IMR-90 (cell line): ENCODE data around the gene PRPF6. TPM values are rescaled to one million over a fixed set of nuclear protein-coding genes. Genes with fewer than 3 reads are reported as not detected.

ENCODE experiments used
- ATAC-seq: fragments of 200-7000 bp; cut with Tn5 transposase; 2 replicates; pipeline ENCODE4 v1.9.1; 2020; ENCODE audit warnings: low read depth, mild to moderate bottlenecking, moderate library complexity
- BruUV-seq: library from RNA; stranded (reverse); fragments of 400-500 nt; replicated peaks from 2 replicates; lab custom pipeline; 2021; lab: Mats Ljungman, UMichigan
- CTCF ChIA-PET: fragments of 300-600 bp; formaldehyde crosslinking; extraction: SDS; loops from one replicate; lab custom pipeline; 2021; ENCODE audit warnings: antibody characterized with exemption; lab: Yijun Ruan, JAX
- POLR2A ChIA-PET: fragments of 300-600 bp; sonication (Branson Sonifier 250); formaldehyde crosslinking; loops from one replicate; lab custom pipeline; 2022; ENCODE audit warnings: antibody characterized with exemption; ENCODE audit not compliant: unreplicated experiment; lab: Charles Lee
- DNase-seq: peaks from one replicate; pipeline ENCODE4 v3.0.0; 2013
- H2AFZ ChIP-seq: replicated peaks from 2 replicates; pipeline ENCODE3; 2013; ENCODE audit warnings: low read length, mild to moderate bottlenecking; ENCODE audit not compliant: poor library complexity
- H2AK5ac ChIP-seq: 2 replicates; pipeline ENCODE4 v1.6.1; 2013; ENCODE audit warnings: low read depth, low read length, inconsistent platforms
- H2AK9ac ChIP-seq: replicated peaks from 2 replicates; pipeline ENCODE3; 2013; ENCODE audit warnings: mild to moderate bottlenecking, low read depth, low read length, moderate library complexity; ENCODE audit not compliant: poor library complexity
- H2BK120ac ChIP-seq: 2 replicates; pipeline ENCODE4 v1.6.1; 2013; ENCODE audit warnings: low read depth, low read length, inconsistent platforms
- H2BK15ac ChIP-seq: 3 replicates; pipeline ENCODE4 v1.6.1; 2013; ENCODE audit warnings: low read depth, low read length, inconsistent platforms
- H2BK20ac ChIP-seq: 2 replicates; pipeline ENCODE4 v1.6.1; 2013; ENCODE audit warnings: low read depth, mild to moderate bottlenecking, inconsistent platforms, low read length, moderate library complexity
- H2BK5ac ChIP-seq: 2 replicates; pipeline ENCODE4 v1.6.1; 2013; ENCODE audit warnings: mild to moderate bottlenecking, low read depth, low read length, inconsistent platforms; ENCODE audit not compliant: poor library complexity, severe bottlenecking
- H3K14ac ChIP-seq: replicated peaks from 2 replicates; pipeline ENCODE4 v1.6.1; 2013; ENCODE audit warnings: low read depth, low read length, inconsistent platforms
- H3K18ac ChIP-seq: 2 replicates; pipeline ENCODE4 v1.6.1; 2013; ENCODE audit warnings: low read depth, low read length, control low read depth
- H3K23ac ChIP-seq: 2 replicates; pipeline ENCODE4 v1.6.1; 2013; ENCODE audit warnings: low read depth, low read length, inconsistent platforms
- H3K27ac ChIP-seq: 2 replicates; pipeline ENCODE4 v1.5.1; 2013; ENCODE audit warnings: mild to moderate bottlenecking, control low read depth, low read length; ENCODE audit not compliant: insufficient read depth
- H3K27me3 ChIP-seq: 2 replicates; pipeline ENCODE4 v1.6.1; 2013; ENCODE audit warnings: low read length; ENCODE audit not compliant: control insufficient read depth, insufficient read depth
- H3K36me3 ChIP-seq: 2 replicates; pipeline ENCODE4 v1.6.1; 2013; ENCODE audit warnings: low read length, mixed read lengths; ENCODE audit not compliant: control insufficient read depth, insufficient read depth
- H3K4ac ChIP-seq: 2 replicates; pipeline ENCODE4 v1.6.1; 2013; ENCODE audit warnings: low read depth, low read length, inconsistent platforms
- H3K4me1 ChIP-seq: 2 replicates; pipeline ENCODE4 v1.6.1; 2013; ENCODE audit warnings: low read length, mixed read lengths; ENCODE audit not compliant: control insufficient read depth, insufficient read depth
- H3K4me2 ChIP-seq: 2 replicates; pipeline ENCODE4 v1.6.1; 2013; ENCODE audit warnings: low read depth, mild to moderate bottlenecking, control low read depth, low read length, moderate library complexity
- H3K4me3 ChIP-seq: 2 replicates; pipeline ENCODE4 v1.5.1; 2013; ENCODE audit warnings: low read depth, mild to moderate bottlenecking, control low read depth, low read length, moderate library complexity; ENCODE audit not compliant: insufficient read depth
- H3K56ac ChIP-seq: 2 replicates; pipeline ENCODE4 v1.6.1; 2013; ENCODE audit warnings: low read length, inconsistent platforms; ENCODE audit not compliant: insufficient read depth; ENCODE audit errors: extremely low read depth
- H3K79me1 ChIP-seq, 2 experiments: 2 replicates each; pipeline ENCODE4 v1.6.1; 2013; ENCODE audit warnings: low read length in 2 of 2, inconsistent platforms in 1 of 2, low read depth in 1 of 2
- H3K9ac ChIP-seq: 2 replicates; pipeline ENCODE4 v1.6.1; 2013; ENCODE audit warnings: low read depth, low read length, control low read depth
- H3K9me1 ChIP-seq: 2 replicates; pipeline ENCODE4 v1.6.1; 2013; ENCODE audit warnings: low read length, inconsistent platforms; ENCODE audit not compliant: insufficient read depth
- H3K9me3 ChIP-seq: 2 replicates; pipeline ENCODE4 v1.6.1; 2013; ENCODE audit warnings: low read length; ENCODE audit not compliant: control insufficient read depth, insufficient read depth
- H4K20me1 ChIP-seq: 2 replicates; pipeline ENCODE4 v1.6.1; 2013; ENCODE audit warnings: low read length, inconsistent platforms; ENCODE audit not compliant: insufficient read depth
- H4K5ac ChIP-seq: 2 replicates; pipeline ENCODE4 v1.6.1; 2013; ENCODE audit warnings: mild to moderate bottlenecking, low read depth, low read length, control low read depth
- H4K8ac ChIP-seq, 2 experiments: 2 replicates each; pipeline ENCODE4 v1.6.1; 2013; ENCODE audit warnings: low read depth in 2 of 2, low read length in 2 of 2, control low read depth in 1 of 2, inconsistent platforms in 1 of 2
- H4K91ac ChIP-seq: 2 replicates; pipeline ENCODE4 v1.6.1; 2013; ENCODE audit warnings: low read depth, low read length, inconsistent platforms; ENCODE audit not compliant: insufficient read depth
- CEBPB ChIP-seq: IDR thresholded peaks from 2 replicates; pipeline ENCODE4 v1.6.1; 2012; ENCODE audit warnings: low read depth, low read length, improper control_type of control experiment
- FOS ChIP-seq: fragments of 150-350 bp; IDR thresholded peaks from 2 replicates; pipeline ENCODE4 v1.6.1; 2016; ENCODE audit warnings: low read depth, low read length
- MXI1 ChIP-seq: IDR thresholded peaks from 2 replicates; pipeline ENCODE4 v1.6.1; 2012; ENCODE audit warnings: low read depth, mild to moderate bottlenecking, low read length, moderate library complexity, borderline replicate concordance
- NFE2L2 ChIP-seq: fragments of 150-350 bp; IDR thresholded peaks from 2 replicates; pipeline ENCODE4 v1.6.1; 2016; ENCODE audit warnings: low read depth, mild to moderate bottlenecking, low read length
- RAD21 ChIP-seq: IDR thresholded peaks from 2 replicates; pipeline ENCODE4 v1.6.1; 2012; ENCODE audit warnings: low read length, improper control_type of control experiment
- RFX5 ChIP-seq: IDR thresholded peaks from 2 replicates; pipeline ENCODE4 v1.8.0; 2012; ENCODE audit warnings: low read depth, mild to moderate bottlenecking, low read length, moderate library complexity
- WGBS, 2 experiments: methylation state at CpG; one replicate each; pipeline versions ENCODE4 v1.1.5 to v1.1.7; 2013; ENCODE audit warnings: missing lambda C conversion rate in 2 of 2; ENCODE audit not compliant: insufficient read length in 1 of 2; ENCODE audit errors: extremely low coverage in 2 of 2; 5-methylcytosine and 5-hydroxymethylcytosine counted together
- dilution Hi-C: fragments of 300-500 bp; cut with HindIII; formaldehyde crosslinking; loops from one replicate; pipeline ENCODE4 v1.14.3; 2018; ENCODE audit warnings: low sequenced_read_pairs; ENCODE audit not compliant: unreplicated experiment
- in situ Hi-C: fragments of 300-500 bp; cut with MboI; formaldehyde crosslinking; loops from 3 replicates; pipeline ENCODE4 v1.14.3; 2019; ENCODE audit warnings: low sequenced_read_pairs, inconsistent platforms, mixed read lengths
- intact Hi-C: fragments of 100-400 bp; cut with micrococcal nuclease; formaldehyde crosslinking; loops from 2 replicates; pipeline ENCODE4 v1.10.0; 2022
- polyA plus RNA-seq, 3 experiments: library from polyadenylated mRNA; depleted of rRNA; stranded (reverse); fragments of >200 nt; gene quantifications; 2 replicates each; pipeline ENCODE4 v1.2.3, GENCODE V29; 2012; ENCODE audit warnings: low replicate concordance in 1 of 3
- total RNA-seq: library from RNA; depleted of rRNA; stranded (reverse); fragments of >200 nt; gene quantifications from 2 replicates; pipeline ENCODE4 v1.2.3, GENCODE V29; 2012
- TF ChIP-seq, protein P1 (sequence below): fragments of 150-350 bp; IDR thresholded peaks from 2 replicates; pipeline ENCODE4 v1.6.1; 2016; ENCODE audit warnings: low read depth, mild to moderate bottlenecking, low read length, moderate library complexity, borderline replicate concordance
- TF ChIP-seq, protein P2 (sequence below): conservative IDR thresholded peaks from 2 replicates; pipeline ENCODE4 v1.5.1; 2012; ENCODE audit warnings: mild to moderate bottlenecking, low read depth, low read length, improper control_type of control experiment

PRPF6 gene
- total and polyA plus RNA-seq, 2 of the 4 experiments (the other 2 are of a cell fraction) = 43.5 to 71.3 TPM

DNA sequence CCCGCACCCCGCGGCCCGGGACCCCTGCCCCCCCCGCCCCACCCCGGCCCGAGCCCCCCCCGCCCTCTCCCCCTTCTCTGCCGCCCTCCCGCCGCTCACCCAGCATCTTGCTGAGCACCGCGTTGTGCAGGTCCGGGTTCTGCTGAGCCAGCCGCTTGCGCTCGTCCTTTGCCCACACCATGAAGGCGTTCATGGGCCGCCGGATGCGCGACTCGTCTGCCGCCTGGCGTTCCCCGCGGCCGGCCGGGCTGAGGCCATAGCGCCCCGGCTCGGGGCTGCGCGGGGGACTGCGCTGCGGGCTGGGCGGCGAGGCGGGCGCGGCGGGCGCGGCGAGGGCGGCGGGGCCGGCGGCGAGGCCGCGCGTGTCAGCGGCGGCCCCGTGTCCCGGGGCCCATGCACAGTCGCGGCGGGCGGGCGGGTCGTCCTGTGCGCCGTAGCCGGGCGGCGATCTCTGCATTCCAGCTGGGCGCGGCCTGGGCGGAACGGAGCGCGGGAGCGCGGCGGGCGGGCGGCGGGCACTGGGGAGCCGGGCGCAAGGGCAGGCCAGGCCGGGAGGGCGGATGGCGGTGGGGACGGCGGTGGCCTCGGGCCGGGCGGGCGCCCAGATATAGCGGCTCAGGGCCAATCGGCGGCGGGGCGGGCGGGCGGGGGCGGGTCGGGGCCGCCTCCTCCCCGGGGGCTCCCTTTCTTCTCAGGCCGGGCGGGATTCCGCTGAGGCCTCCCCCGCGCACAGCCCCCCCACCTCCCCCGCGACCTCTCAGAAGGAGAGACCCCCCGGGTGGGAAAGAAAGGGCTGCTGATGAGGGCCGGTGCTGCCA lies 68.3 kb downstream of the PRPF6 start, which contains the start of gene SOX18:
Gene SOX18 (minus strand): TSS at position 580 of the 818 bp plus-strand sequence. CDS start 123 bp downstream, at position 457.
- peak; percentile 21 for DNase-seq
- no peaks in the 10 kb centered on the region for H3K79me1 ChIP-seq
- intact Hi-C loops = no loop called here
- H3K56ac ChIP-seq = no peak within 1 kb of the TSS
- H3K27ac ChIP-seq = no peak within 1 kb of the TSS
- peak within 1 kb of the TSS; percentile 30; the same call in 1 of the 2 replicates for H3K4me3 ChIP-seq
- H2AK9ac ChIP-seq = peak within 1 kb of the TSS; percentile 55
- no peak within 1 kb of the TSS for H3K14ac ChIP-seq
- no peak within 1 kb of the TSS for H2BK20ac ChIP-seq
- dilution Hi-C loops = no loop called here
- H2AFZ ChIP-seq = peak within 1 kb of the TSS; percentile 63
- H3K4me2 ChIP-seq = no peak within 1 kb of the TSS; the same call in 1 of the 2 replicates
- WGBS, 2 experiments = 1% methylated on average over 33 of the region's 111 CpGs; no CpG with 5 or more reads in 1 of the 2 experiments
- H3K9me1 ChIP-seq = no peaks in the 10 kb centered on the region
- H2BK120ac ChIP-seq = no peak within 1 kb of the TSS
- H3K18ac ChIP-seq = no peak within 1 kb of the TSS
- no peaks in the 10 kb centered on the region for H3K36me3 ChIP-seq
- ChIA-PET CTCF (no interaction called here), POLR2A (no interaction called here)
- H4K8ac ChIP-seq = no peak within 1 kb of the TSS
- peak; percentile 66 for ATAC-seq
- peaks cover 62% of the 10 kb centered on the region for H3K27me3 ChIP-seq
- H4K91ac ChIP-seq = no peak within 1 kb of the TSS
- H4K5ac ChIP-seq = no peak within 1 kb of the TSS
- H3K9ac ChIP-seq = no peak within 1 kb of the TSS
- no peaks in the 10 kb centered on the region; the same call in 1 of the 2 replicates for H3K4me1 ChIP-seq
- no peak within 1 kb of the TSS for H3K4ac ChIP-seq
- in situ Hi-C loops = no loop called here
- no peaks in the 10 kb centered on the region for H3K9me3 ChIP-seq
- H3K23ac ChIP-seq = no peak within 1 kb of the TSS
- BruUV-seq = no TSS peak
- TF ChIP-seq RFX5 (no peak), FOS (no peak), CEBPB (no peak), NFE2L2 (no peak), MXI1 (no peak), RAD21 (no peak)
- TF ChIP-seq, protein P1, sequence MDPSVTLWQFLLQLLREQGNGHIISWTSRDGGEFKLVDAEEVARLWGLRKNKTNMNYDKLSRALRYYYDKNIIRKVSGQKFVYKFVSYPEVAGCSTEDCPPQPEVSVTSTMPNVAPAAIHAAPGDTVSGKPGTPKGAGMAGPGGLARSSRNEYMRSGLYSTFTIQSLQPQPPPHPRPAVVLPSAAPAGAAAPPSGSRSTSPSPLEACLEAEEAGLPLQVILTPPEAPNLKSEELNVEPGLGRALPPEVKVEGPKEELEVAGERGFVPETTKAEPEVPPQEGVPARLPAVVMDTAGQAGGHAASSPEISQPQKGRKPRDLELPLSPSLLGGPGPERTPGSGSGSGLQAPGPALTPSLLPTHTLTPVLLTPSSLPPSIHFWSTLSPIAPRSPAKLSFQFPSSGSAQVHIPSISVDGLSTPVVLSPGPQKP = no peak
- TF ChIP-seq, protein P2, sequence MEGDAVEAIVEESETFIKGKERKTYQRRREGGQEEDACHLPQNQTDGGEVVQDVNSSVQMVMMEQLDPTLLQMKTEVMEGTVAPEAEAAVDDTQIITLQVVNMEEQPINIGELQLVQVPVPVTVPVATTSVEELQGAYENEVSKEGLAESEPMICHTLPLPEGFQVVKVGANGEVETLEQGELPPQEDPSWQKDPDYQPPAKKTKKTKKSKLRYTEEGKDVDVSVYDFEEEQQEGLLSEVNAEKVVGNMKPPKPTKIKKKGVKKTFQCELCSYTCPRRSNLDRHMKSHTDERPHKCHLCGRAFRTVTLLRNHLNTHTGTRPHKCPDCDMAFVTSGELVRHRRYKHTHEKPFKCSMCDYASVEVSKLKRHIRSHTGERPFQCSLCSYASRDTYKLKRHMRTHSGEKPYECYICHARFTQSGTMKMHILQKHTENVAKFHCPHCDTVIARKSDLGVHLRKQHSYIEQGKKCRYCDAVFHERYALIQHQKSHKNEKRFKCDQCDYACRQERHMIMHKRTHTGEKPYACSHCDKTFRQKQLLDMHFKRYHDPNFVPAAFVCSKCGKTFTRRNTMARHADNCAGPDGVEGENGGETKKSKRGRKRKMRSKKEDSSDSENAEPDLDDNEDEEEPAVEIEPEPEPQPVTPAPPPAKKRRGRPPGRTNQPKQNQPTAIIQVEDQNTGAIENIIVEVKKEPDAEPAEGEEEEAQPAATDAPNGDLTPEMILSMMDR = 0 out of 2 replicates have a peak, but pooled peaks have one; percentile 7
- H4K20me1 ChIP-seq = no peaks in the 10 kb centered on the region; the same call in 1 of the 2 replicates
- H2BK5ac ChIP-seq = no peak within 1 kb of the TSS
- no peak within 1 kb of the TSS for H2AK5ac ChIP-seq
- H2BK15ac ChIP-seq = no peak within 1 kb of the TSS
